Ascending aorta (tissue), 2 donors: ENCODE data around the gene RAB24. TPM values are rescaled to one million over a fixed set of nuclear protein-coding genes. Genes with fewer than 3 reads are reported as not detected.

ENCODE experiments used
- DNase-seq, 2 donors: peaks; one replicate each; pipeline ENCODE4 v3.0.0-alpha.2; 2019; ENCODE audit warnings: low spot score in 2 of 2
- H3K27ac ChIP-seq, 2 donors: fragments of 200-600 bp; sonication (generic); one replicate each; pipeline ENCODE4 v1.5.1; 2016 to 2017; ENCODE audit warnings: mild to moderate bottlenecking in 1 of 2
- H3K27me3 ChIP-seq: fragments of 200-600 bp; sonication (generic); one replicate; pipeline ENCODE4 v1.5.1; 2017
- H3K36me3 ChIP-seq, 2 donors: fragments of 200-600 bp; sonication (generic); one replicate each; pipeline ENCODE4 v1.5.1; 2016
- H3K4me1 ChIP-seq, 2 donors: fragments of 200-600 bp; sonication (generic); one replicate each; pipeline ENCODE4 v1.5.1; 2016 to 2017; ENCODE audit warnings: mild to moderate bottlenecking in 1 of 2
- H3K4me3 ChIP-seq, 2 donors: fragments of 200-600 bp; sonication (generic); one replicate each; pipeline ENCODE4 v1.5.1; 2016 to 2017; ENCODE audit warnings: mild to moderate bottlenecking in 1 of 2
- H3K9me3 ChIP-seq, 2 donors: fragments of 200-600 bp; sonication (generic); one replicate each; pipeline ENCODE4 v1.5.1; 2016
- intact Hi-C: fragments of 100-400 bp; cut with DNase I; formaldehyde crosslinking; loops from one replicate; pipeline ENCODE4 v1.15.1; 2023
- total RNA-seq: library from RNA; depleted of rRNA; stranded (reverse); fragments of >200 nt; gene quantifications from one replicate; pipeline ENCODE4 v1.1.0, GENCODE V29; 2016
- TF ChIP-seq, protein P1 (sequence below), 3 experiments: fragments of 200-600 bp in 2 of 3; fragments of 450-650 bp in 1 of 3; sonication (generic) in 2 of 3; IDR thresholded peaks; one replicate each; pipeline ENCODE4 v1.5.1; 2016 to 2019; ENCODE audit warnings: antibody characterized with exemption in 3 of 3, mild to moderate bottlenecking in 1 of 3, moderate library complexity in 1 of 3

The RAB24 gene
- total RNA-seq, 1 donor from 2014 or later, result 68.8 TPM

DNA sequence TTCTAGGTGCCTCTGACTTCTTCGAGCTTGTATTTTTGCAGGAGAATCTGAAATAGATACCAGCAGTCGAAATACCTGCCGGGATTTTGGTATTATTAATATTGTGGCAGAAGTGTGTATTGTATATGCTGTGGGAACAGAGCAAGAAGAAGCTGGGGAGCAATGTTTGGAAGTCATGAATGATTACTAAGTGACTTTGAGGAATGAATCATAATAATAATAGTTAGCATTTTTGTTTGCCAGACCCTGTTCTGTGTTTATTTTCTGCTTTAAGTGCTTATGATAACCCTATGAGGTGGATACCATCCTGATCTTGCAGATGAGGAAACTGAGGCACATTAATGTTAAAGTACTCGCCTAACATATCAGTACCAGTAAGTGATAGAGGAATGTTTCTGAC, 32.4 kb downstream of the RAB24 start:
- Histone ChIP-seq H3K4me3 (no peak overlapping the region), H3K36me3 (peaks cover 54 to 86% of the 10 kb centered on the region in 2 donors), H3K4me1 (no peaks in the 10 kb centered on the region), H3K27me3 (no peaks in the 10 kb centered on the region), H3K27ac (no peak overlapping the region), H3K9me3 (no peaks in the 10 kb centered on the region)
- intact Hi-C loops, result no loop called here
- TF ChIP-seq, protein P1, sequence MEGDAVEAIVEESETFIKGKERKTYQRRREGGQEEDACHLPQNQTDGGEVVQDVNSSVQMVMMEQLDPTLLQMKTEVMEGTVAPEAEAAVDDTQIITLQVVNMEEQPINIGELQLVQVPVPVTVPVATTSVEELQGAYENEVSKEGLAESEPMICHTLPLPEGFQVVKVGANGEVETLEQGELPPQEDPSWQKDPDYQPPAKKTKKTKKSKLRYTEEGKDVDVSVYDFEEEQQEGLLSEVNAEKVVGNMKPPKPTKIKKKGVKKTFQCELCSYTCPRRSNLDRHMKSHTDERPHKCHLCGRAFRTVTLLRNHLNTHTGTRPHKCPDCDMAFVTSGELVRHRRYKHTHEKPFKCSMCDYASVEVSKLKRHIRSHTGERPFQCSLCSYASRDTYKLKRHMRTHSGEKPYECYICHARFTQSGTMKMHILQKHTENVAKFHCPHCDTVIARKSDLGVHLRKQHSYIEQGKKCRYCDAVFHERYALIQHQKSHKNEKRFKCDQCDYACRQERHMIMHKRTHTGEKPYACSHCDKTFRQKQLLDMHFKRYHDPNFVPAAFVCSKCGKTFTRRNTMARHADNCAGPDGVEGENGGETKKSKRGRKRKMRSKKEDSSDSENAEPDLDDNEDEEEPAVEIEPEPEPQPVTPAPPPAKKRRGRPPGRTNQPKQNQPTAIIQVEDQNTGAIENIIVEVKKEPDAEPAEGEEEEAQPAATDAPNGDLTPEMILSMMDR (IDR thresholded peaks at IDR 0.05), result no peak
- no peak for DNase-seq

DNA sequence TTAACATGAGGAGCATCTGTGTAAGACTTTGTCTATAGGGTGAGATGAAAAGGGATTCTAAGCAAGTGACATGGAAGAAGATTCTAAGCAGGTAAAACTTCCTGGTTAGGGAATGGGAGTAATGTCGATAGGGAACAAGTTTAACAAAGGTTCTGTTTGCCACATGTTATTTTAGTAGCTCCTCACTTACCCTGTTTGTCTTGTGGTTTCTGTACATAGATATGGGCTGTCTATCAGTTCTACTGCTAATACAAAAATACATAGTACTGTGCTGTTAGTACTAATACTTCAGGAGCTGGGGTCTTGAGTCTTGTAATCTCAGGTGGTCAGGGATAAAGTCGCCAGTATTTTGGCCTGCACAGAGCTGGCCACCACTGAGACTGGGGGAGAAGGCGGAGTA, 32.9 kb downstream of the RAB24 start:
- intact Hi-C loops, result no loop called here
- no peak overlapping the region for H3K27ac ChIP-seq
- no peak overlapping the region for H3K4me3 ChIP-seq
- TF ChIP-seq, protein P1 (IDR thresholded peaks at IDR 0.05), result no peak
- no peak for DNase-seq
- H3K9me3 ChIP-seq, result no peaks in the 10 kb centered on the region
- no peaks in the 10 kb centered on the region for H3K27me3 ChIP-seq
- H3K4me1 ChIP-seq, result no peaks in the 10 kb centered on the region
- peaks cover 54 to 86% of the 10 kb centered on the region in 2 donors for H3K36me3 ChIP-seq

DNA sequence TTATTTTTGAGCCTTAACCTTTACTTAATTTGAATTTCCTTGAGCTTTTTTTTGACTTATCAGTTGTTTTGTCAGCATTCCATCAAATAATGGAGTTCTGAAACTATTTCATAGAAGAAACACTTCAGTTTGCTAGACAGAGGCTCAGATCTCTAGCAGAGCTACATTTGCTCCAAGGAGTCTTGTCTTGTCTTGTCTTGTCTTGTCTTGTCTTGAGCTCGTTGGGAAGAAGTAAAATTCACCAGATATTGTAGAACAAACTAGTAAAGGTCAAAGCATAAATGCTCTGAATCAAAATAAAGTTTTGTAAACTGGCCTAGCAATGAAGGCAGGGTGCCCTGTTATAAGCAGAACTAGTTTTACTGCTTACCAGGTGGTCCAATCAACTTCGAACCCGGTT, 33.5 kb downstream of the RAB24 start:
- intact Hi-C loops, result no loop called here

DNA sequence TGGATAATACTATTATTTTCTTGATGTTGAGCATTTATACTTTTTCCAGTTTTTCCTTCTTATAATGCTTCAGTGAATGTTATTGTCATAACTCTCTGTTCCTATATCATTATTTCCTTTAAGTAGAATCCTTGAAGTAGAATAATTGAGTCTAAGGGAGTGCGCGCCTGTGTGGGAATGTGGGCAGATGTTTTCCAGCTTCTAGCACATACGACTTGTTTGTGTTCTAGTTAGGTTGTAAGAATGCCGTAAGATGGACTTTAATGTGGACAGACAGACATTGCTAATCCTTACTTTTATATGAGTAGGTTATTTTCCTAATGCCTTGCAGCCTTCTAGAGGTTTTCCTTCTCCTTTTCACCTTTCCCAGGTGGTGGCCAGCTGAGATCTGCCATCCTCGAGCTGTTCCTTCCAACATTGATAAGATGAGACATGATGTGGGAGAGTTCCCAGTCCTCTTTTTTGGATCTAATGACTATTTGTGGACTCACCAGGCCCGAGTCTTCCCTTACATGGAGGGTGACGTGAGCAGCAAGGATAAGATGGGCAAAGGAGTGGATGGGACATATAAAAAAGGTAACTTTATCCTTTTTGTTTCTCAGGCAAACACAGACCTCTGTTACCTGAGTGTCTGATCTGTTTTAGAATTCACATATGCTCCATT, 34.2 kb downstream of the RAB24 start:
- Histone ChIP-seq H3K27me3 (no peaks in the 10 kb centered on the region), H3K4me1 (no peaks in the 10 kb centered on the region), H3K9me3 (no peaks in the 10 kb centered on the region), H3K4me3 (no peak overlapping the region), H3K36me3 (peaks cover 57 to 85% of the 10 kb centered on the region in 2 donors), H3K27ac (no peak overlapping the region)
- intact Hi-C loops, result no loop called here
- no peak for DNase-seq
- TF ChIP-seq, protein P1 (IDR thresholded peaks at IDR 0.05), result no peak

More for the DNA sequence above, 33.5 kb downstream of the RAB24 start:
- TF ChIP-seq, protein P1 (IDR thresholded peaks at IDR 0.05), result no peak
- Histone ChIP-seq H3K27me3 (no peaks in the 10 kb centered on the region), H3K27ac (no peak overlapping the region), H3K36me3 (peaks cover 57 to 85% of the 10 kb centered on the region in 2 donors), H3K9me3 (no peaks in the 10 kb centered on the region), H3K4me1 (no peaks in the 10 kb centered on the region), H3K4me3 (no peak overlapping the region)
- DNase-seq, result no peak

- H3K27ac ChIP-seq, result no peak overlapping the region
- TF ChIP-seq, protein P1 (IDR thresholded peaks at IDR 0.05), result no peak
- H3K4me1 ChIP-seq, result no peaks in the 10 kb centered on the region
- intact Hi-C loops, result no loop called here
- DNase-seq, result no peak
- H3K9me3 ChIP-seq, result no peaks in the 10 kb centered on the region
- H3K36me3 ChIP-seq, result peaks cover 47 to 87% of the 10 kb centered on the region in 2 donors
- H3K27me3 ChIP-seq, result no peaks in the 10 kb centered on the region
- no peak overlapping the region for H3K4me3 ChIP-seq
Measured at GRCh38 chr5:177265395-177265794, 38.1 kb downstream of the RAB24 start.
